Mesothelial cell of epicardium (in vitro differentiated cells): ENCODE measurements around the gene BCL6B. TPM values are rescaled to one million over a fixed set of nuclear protein-coding genes. Genes with fewer than 3 reads are reported as not detected.

Experiments used
- DNase-seq, 2 experiments: peaks; one replicate each; pipeline ENCODE4 v3.0.0; 2021; ENCODE audit warnings: low spot score in 2 of 2; ENCODE audit not compliant: unreplicated experiment in 2 of 2
- H3K27ac Mint-ChIP-seq: 2 replicates; pipeline ENCODE4 v1.8.0; 2021; ENCODE audit warnings: mixed read lengths
- H3K27me3 Mint-ChIP-seq: 2 replicates; pipeline ENCODE4 v1.8.0; 2021; ENCODE audit warnings: low read depth, mixed read lengths
- H3K36me3 Mint-ChIP-seq: 2 replicates; pipeline ENCODE4 v1.8.0; 2021; ENCODE audit warnings: mixed read lengths
- H3K4me1 Mint-ChIP-seq: 2 replicates; pipeline ENCODE4 v1.8.0; 2021; ENCODE audit warnings: mixed read lengths
- H3K4me3 Mint-ChIP-seq: 2 replicates; pipeline ENCODE4 v1.8.0; 2021; ENCODE audit warnings: mild to moderate bottlenecking, moderate library complexity, mixed read lengths
- H3K9me3 Mint-ChIP-seq: 2 replicates; pipeline ENCODE4 v1.8.0; 2021; ENCODE audit warnings: mixed read lengths
- CTCF ChIP-seq: fragments of 200-600 bp; sonication (generic); IDR thresholded peaks from one replicate; pipeline ENCODE4 v1.5.0; 2021; ENCODE audit warnings: antibody characterized with exemption; ENCODE audit not compliant: unreplicated experiment
- total RNA-seq: library from RNA; stranded (reverse); gene quantifications from 3 replicates; pipeline ENCODE4 v1.2.1, GENCODE V29; 2021

Gene BCL6B
- total RNA-seq, 1 donor from 2014 or later: not detected

GRCh38 chr17:7018331-7018964, 4.4 kb upstream of the BCL6B start:
- Mint-ChIP-seq H3K27ac (no peak overlapping the region), H3K4me3 (no peak overlapping the region)

GRCh38 chr17:7019367-7019766, 3.5 kb upstream of the BCL6B start:
- Mint-ChIP-seq H3K9me3 (no peaks in the 10 kb centered on the region), H3K4me1 (peaks cover 31% of the 10 kb centered on the region), H3K27me3 (peaks cover 40% of the 10 kb centered on the region), H3K4me3 (peak overlapping the region; percentile 61), H3K27ac (peak overlapping the region; percentile 53), H3K36me3 (no peaks in the 10 kb centered on the region)
- no peak for TF ChIP-seq CTCF
- DNase-seq: no peak

More at GRCh38 chr17:7018331-7018964, 4.4 kb upstream of the BCL6B start:
- no peak for DNase-seq
- TF ChIP-seq CTCF: no peak
- H3K36me3 Mint-ChIP-seq: no peaks in the 10 kb centered on the region
- H3K27me3 Mint-ChIP-seq: peaks cover 31% of the 10 kb centered on the region
- no peaks in the 10 kb centered on the region for H3K9me3 Mint-ChIP-seq
- H3K4me1 Mint-ChIP-seq: peaks cover 40% of the 10 kb centered on the region

- no peak for DNase-seq
- no peak for TF ChIP-seq CTCF
- Mint-ChIP-seq H3K27me3 (peaks cover 46% of the 10 kb centered on the region), H3K4me3 (peak overlapping the region; percentile 61), H3K9me3 (no peaks in the 10 kb centered on the region), H3K27ac (peak overlapping the region; percentile 53), H3K4me1 (peaks cover 29% of the 10 kb centered on the region), H3K36me3 (no peaks in the 10 kb centered on the region)
Observed at GRCh38 chr17:7019839-7020519, 2.9 kb upstream of the BCL6B start.

GRCh38 chr17:7020894-7021664, 1.8 kb upstream of the BCL6B start:
- H3K36me3 Mint-ChIP-seq: no peaks in the 10 kb centered on the region
- no peak for DNase-seq
- no peaks in the 10 kb centered on the region for H3K9me3 Mint-ChIP-seq
- H3K4me1 Mint-ChIP-seq: peaks cover 19% of the 10 kb centered on the region
- peaks cover 52% of the 10 kb centered on the region for H3K27me3 Mint-ChIP-seq
- no peak overlapping the region for H3K27ac Mint-ChIP-seq
- peak overlapping the region; percentile 15 for H3K4me3 Mint-ChIP-seq
- TF ChIP-seq CTCF: no peak

- H3K4me3 Mint-ChIP-seq: peak overlapping the region; percentile 17
- DNase-seq: peak; percentile 65 to 85
- no peak overlapping the region for H3K27ac Mint-ChIP-seq
- peaks cover 54% of the 10 kb centered on the region for H3K27me3 Mint-ChIP-seq
- peaks cover 19% of the 10 kb centered on the region for H3K4me1 Mint-ChIP-seq
- no peaks in the 10 kb centered on the region for H3K36me3 Mint-ChIP-seq
- no peaks in the 10 kb centered on the region for H3K9me3 Mint-ChIP-seq
- peak; percentile 94 for TF ChIP-seq CTCF
Observed at GRCh38 chr17:7021993-7022778, 664 bp upstream of the BCL6B start.
